Activated B cell treated with CpG ODN at 0.5 μM for 24 hours (primary cell): Measurements from ENCODE around the gene MS4A3. TPM values are rescaled to one million over a fixed set of nuclear protein-coding genes. Genes with fewer than 3 reads are reported as not detected.
"Not testable (repeated sequence)": the region's sequence is repeated elsewhere in the genome, so short reads cannot be mapped to it uniquely, and the experiment has no call there.

Source experiments
- ATAC-seq: fragments of 200-7000 bp; cut with Tn5 transposase; one replicate; pipeline ENCODE4 v1.10.0; 2021; ENCODE audit warnings: low read depth, mild to moderate bottlenecking, moderate library complexity
- CTCF ChIA-PET: fragments of 350-600 bp; sonication (Branson Sonifier 250); formaldehyde crosslinking; loops from one replicate; lab custom pipeline; 2021; ENCODE audit warnings: antibody characterized with exemption; lab: Charles Lee
- POLR2A ChIA-PET: fragments of 350-600 bp; sonication (Branson Sonifier 250); formaldehyde crosslinking; loops from one replicate; lab custom pipeline; 2021; ENCODE audit warnings: antibody characterized with exemption; lab: Charles Lee
- DNase-seq: peaks from one replicate; pipeline ENCODE4 v3.0.0; 2022
- H3K27ac Mint-ChIP-seq: one replicate; pipeline ENCODE4 v1.8.0; 2020; ENCODE audit warnings: mixed read lengths
- H3K27me3 Mint-ChIP-seq: one replicate; pipeline ENCODE4 v1.8.0; 2021; ENCODE audit warnings: mixed read lengths
- H3K36me3 Mint-ChIP-seq: one replicate; pipeline ENCODE4 v1.8.0; 2021; ENCODE audit warnings: low read depth, mixed read lengths
- H3K4me1 Mint-ChIP-seq: one replicate; pipeline ENCODE4 v1.8.0; 2021; ENCODE audit warnings: mixed read lengths
- H3K4me3 Mint-ChIP-seq: one replicate; pipeline ENCODE4 v1.8.0; 2020; ENCODE audit warnings: mild to moderate bottlenecking, mixed read lengths
- H3K9me3 Mint-ChIP-seq: one replicate; pipeline ENCODE4 v1.8.0; 2020; ENCODE audit warnings: mixed read lengths
- intact Hi-C: fragments of 100-400 bp; cut with micrococcal nuclease; formaldehyde crosslinking; loops from one replicate; pipeline ENCODE4 v1.15.1; 2024
- total RNA-seq: library from RNA; stranded (reverse); gene quantifications from 2 replicates; pipeline ENCODE4 v1.2.3, GENCODE V29; 2022
- TF ChIP-seq, protein P1 (sequence below): fragments of 200-600 bp; IDR thresholded peaks from one replicate; pipeline ENCODE4 v1.8.0; 2022; ENCODE audit warnings: antibody characterized with exemption, mild to moderate bottlenecking

MS4A3 gene
- total RNA-seq, 1 donor from 2014 or later, result not detected

DNA sequence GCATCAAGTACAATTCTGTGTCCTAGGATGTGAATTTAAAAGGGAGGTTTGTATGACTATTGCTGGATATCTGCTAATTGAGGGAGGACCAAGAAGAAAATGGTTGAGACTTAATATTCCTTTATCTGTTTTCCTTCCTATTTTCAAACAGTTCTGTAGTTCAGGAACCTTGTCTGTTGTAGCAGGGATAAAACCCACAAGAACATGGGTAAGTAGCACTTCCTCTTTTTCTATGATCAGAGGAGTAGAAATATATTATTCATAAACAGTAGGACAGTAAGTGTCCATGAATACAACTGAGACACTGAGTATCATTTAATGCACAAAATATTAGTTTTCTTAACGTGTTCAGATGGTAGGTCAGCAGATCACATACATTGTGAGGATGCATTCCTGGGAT lies 7.6 kb downstream of the MS4A3 start:
- POLR2A ChIA-PET, result no interaction called here
- H3K9me3 Mint-ChIP-seq, result peaks cover 4% of the 10 kb centered on the region
- TF ChIP-seq, protein P1, sequence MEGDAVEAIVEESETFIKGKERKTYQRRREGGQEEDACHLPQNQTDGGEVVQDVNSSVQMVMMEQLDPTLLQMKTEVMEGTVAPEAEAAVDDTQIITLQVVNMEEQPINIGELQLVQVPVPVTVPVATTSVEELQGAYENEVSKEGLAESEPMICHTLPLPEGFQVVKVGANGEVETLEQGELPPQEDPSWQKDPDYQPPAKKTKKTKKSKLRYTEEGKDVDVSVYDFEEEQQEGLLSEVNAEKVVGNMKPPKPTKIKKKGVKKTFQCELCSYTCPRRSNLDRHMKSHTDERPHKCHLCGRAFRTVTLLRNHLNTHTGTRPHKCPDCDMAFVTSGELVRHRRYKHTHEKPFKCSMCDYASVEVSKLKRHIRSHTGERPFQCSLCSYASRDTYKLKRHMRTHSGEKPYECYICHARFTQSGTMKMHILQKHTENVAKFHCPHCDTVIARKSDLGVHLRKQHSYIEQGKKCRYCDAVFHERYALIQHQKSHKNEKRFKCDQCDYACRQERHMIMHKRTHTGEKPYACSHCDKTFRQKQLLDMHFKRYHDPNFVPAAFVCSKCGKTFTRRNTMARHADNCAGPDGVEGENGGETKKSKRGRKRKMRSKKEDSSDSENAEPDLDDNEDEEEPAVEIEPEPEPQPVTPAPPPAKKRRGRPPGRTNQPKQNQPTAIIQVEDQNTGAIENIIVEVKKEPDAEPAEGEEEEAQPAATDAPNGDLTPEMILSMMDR, result no peak
- no peaks in the 10 kb centered on the region for H3K4me1 Mint-ChIP-seq
- CTCF ChIA-PET, result no interaction called here
- H3K27me3 Mint-ChIP-seq, result peaks cover 6% of the 10 kb centered on the region
- H3K36me3 Mint-ChIP-seq, result no peaks in the 10 kb centered on the region
- H3K27ac Mint-ChIP-seq, result no peak overlapping the region
- intact Hi-C loops, result no loop called here
- H3K4me3 Mint-ChIP-seq, result no peak overlapping the region
- no peak for DNase-seq
- no peak for ATAC-seq

DNA sequence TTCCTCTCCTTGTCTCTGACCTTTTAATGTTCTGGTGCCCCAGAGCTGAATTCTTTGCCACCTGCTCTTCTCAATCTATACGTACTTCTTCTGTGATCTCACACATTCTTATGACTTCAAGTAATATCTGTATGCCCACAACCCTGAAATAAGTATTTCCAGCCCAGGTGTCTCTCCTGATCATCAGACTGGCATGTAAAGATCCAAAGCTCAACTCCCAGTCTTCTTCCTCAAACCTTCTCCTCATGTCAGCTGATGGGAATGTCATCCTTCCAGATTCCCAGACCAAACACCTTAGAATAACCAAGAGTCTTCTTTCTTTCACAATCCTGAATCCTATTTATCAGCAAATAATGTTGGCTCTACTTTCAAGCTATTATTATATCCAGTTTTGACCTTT lies 9.3 kb downstream of the MS4A3 start:
- POLR2A ChIA-PET, result no interaction called here

DNA sequence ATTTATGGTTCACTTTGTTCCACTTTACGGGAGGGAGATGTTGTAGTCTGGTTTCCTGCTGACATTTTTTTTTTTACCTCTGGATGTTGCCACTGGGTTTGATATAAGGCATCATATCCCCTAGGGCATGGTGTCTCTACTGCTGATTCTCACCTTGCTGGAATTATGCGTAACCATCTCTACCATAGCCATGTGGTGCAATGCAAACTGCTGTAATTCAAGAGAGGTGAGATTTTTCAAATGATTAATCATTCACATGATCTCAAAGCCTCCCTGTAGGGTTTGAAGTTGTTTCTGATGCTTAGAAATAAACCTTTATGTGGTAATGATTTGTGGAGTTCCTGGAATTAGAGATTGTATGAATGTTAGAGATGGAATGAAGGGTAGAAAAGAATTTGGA lies 13.0 kb downstream of the MS4A3 start:
- Mint-ChIP-seq H3K27me3 (peaks cover 6% of the 10 kb centered on the region), H3K4me3 (no peak overlapping the region), H3K4me1 (no peaks in the 10 kb centered on the region), H3K36me3 (no peaks in the 10 kb centered on the region), H3K9me3 (no peaks in the 10 kb centered on the region), H3K27ac (no peak overlapping the region)
- intact Hi-C loops, result no loop called here
- TF ChIP-seq, protein P1, result no peak
- CTCF ChIA-PET, result no interaction called here
- DNase-seq (no peak), ATAC-seq (no peak)
- POLR2A ChIA-PET, result no interaction called here

More for the DNA sequence above, 9.3 kb downstream of the MS4A3 start:
- CTCF ChIA-PET, result no interaction called here
- H3K36me3 Mint-ChIP-seq, result no peaks in the 10 kb centered on the region
- no peak overlapping the region for H3K4me3 Mint-ChIP-seq
- H3K27me3 Mint-ChIP-seq, result peaks cover 6% of the 10 kb centered on the region
- no peaks in the 10 kb centered on the region for H3K4me1 Mint-ChIP-seq
- H3K9me3 Mint-ChIP-seq, result no peaks in the 10 kb centered on the region
- H3K27ac Mint-ChIP-seq, result no peak overlapping the region
- TF ChIP-seq, protein P1, result no peak
- intact Hi-C loops, result no loop called here
- DNase-seq (no peak), ATAC-seq (no peak)

DNA sequence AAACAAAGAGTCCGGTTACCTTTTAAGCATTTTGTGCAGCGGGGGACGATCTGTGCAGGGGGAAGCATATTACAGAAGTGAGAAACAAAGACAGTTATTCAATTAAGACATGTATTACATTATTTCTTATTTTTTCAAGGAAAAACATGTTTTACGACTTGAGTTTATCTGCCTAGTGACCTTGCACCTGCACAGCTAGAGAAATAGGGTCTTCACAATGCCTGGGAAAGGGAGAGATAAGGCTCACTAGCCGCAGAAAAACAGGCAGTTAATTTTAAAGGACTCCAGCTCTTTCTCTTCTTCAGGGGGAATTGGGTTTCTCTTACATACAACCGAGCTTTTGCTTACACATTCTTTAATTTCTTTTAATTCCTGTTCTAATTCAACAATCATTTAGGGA lies 15.2 kb downstream of the MS4A3 start:
- H3K27ac Mint-ChIP-seq, POLR2A ChIA-PET, H3K27me3 Mint-ChIP-seq, H3K36me3 Mint-ChIP-seq, CTCF ChIA-PET, H3K4me1 Mint-ChIP-seq, DNase-seq, H3K4me3 Mint-ChIP-seq, intact Hi-C loops, H3K9me3 Mint-ChIP-seq, ATAC-seq: not testable (repeated sequence)

DNA sequence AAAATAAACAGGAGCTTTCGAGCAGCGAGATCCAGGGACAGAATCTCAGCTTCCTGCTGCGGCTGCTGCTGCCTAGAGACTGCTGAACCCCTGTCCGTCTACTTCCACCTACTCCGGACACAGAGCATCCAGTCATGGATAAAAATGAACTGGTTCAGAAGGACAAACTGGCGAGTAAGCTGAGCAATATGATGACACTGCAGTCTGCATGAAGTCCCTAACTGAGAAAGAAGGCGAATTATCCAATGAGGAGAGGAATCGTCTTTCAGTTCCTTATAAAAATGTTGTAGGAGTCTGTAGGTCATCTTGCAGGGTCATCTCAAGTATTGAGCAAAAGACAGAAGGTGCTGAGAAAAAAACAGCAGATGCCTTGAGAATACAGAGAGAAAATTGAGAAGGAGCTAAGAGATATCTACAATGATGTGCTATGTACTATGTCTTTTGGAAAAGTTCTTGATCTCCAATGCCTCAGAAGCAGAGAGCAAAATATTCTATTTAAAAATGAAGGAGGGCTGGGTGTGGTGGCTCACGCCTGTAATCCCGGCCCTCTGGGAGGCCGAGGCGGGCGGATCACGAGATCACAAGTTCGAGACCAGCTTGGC lies 20.9 kb downstream of the MS4A3 start:
- TF ChIP-seq, protein P1, result no peak
- Mint-ChIP-seq H3K4me1 (no peaks in the 10 kb centered on the region), H3K4me3 (no peak overlapping the region), H3K27me3 (peaks cover 5% of the 10 kb centered on the region), H3K36me3 (no peaks in the 10 kb centered on the region), H3K9me3 (peaks cover 11% of the 10 kb centered on the region), H3K27ac (no peak overlapping the region)
- ATAC-seq (no peak), DNase-seq (no peak)
- CTCF ChIA-PET, result interaction anchor here (0.7 kb wide), 1 partner anchor 39 kb away, joined by 3 read pairs; no protein-coding TSS in a partner anchor
- POLR2A ChIA-PET, result no interaction called here
- intact Hi-C loops, result no loop called here

DNA sequence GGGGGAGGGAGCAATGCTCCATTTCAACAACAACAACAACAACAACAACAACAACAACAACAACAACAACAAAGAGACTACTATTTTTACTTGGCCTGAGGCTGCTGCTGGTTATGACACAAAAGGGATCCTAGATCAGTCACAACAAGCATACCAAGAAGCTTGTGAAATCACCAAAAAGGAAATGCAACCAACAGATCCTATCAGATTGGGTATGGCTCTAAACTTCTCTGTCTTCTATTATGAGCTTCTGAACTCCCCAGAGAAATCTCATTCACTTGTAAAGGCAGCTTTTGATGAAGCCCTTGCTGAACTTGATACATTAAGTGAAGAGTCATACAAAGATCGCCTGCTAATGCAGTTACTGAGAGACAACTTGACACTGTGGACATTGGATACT lies 21.5 kb downstream of the MS4A3 start:
- ATAC-seq (no peak), DNase-seq (no peak)
- Mint-ChIP-seq H3K36me3 (no peaks in the 10 kb centered on the region), H3K27me3 (peaks cover 5% of the 10 kb centered on the region), H3K4me1 (no peaks in the 10 kb centered on the region), H3K4me3 (no peak overlapping the region), H3K27ac (no peak overlapping the region), H3K9me3 (peaks cover 11% of the 10 kb centered on the region)
- TF ChIP-seq, protein P1, result no peak
- POLR2A ChIA-PET, result no interaction called here
- intact Hi-C loops, result no loop called here
- CTCF ChIA-PET, result interaction anchor here (0.7 kb wide), 1 partner anchor 39 kb away, joined by 3 read pairs; no protein-coding TSS in a partner anchor
